ENCODE measurements around the gene ABCD1. TPM values are rescaled to one million over a fixed set of nuclear protein-coding genes. Genes with fewer than 3 reads are reported as not detected.

Gene ABCD1
- total and polyA plus RNA-seq, 10 of the 15 experiments (the other 5 are each of a cell fraction or from before 2014, with no cell fraction given), result 0.13 to 6.5 (median 1.4) TPM

- in situ Hi-C loops (cut with MboI), result no loop called here
- DNase-seq (ENCODE audit: low read depth, low spot score), result no peak
- ChIA-PET RAD21 (ENCODE audit: unreplicated experiment) (no interaction called here), SMC1A (ENCODE audit: uncharacterized antibody, unreplicated experiment) (no interaction called here), POLR2A (no interaction called here), CTCF (no interaction called here)
- TF ChIP-seq BHLHE40 (IDR thresholded peaks at IDR 0.05; ENCODE audit: borderline replicate concordance in 1 of 2, low read depth in 2 of 2, low read length in 1 of 2), result no peak
- TF ChIP-seq SREBF2 (IDR thresholded peaks at IDR 0.05; ENCODE audit: low read length), result no peak
- TF ChIP-seq SMC3 (IDR thresholded peaks at IDR 0.05; ENCODE audit: borderline replicate concordance, low read length), result no peak
- no peak for TF ChIP-seq NBN (IDR thresholded peaks at IDR 0.05)
- no peak for TF ChIP-seq CEBPB (IDR thresholded peaks at IDR 0.05; ENCODE audit: borderline replicate concordance in 1 of 2, low read depth in 2 of 2, low read length in 2 of 2)
- no peak for TF ChIP-seq IKZF1 (conservative IDR thresholded peaks at IDR 0.05)
- TF ChIP-seq POU2F2 (IDR thresholded peaks at IDR 0.05; ENCODE audit: borderline replicate concordance, low read depth, low read length), result no peak
- TF ChIP-seq, protein P1, sequence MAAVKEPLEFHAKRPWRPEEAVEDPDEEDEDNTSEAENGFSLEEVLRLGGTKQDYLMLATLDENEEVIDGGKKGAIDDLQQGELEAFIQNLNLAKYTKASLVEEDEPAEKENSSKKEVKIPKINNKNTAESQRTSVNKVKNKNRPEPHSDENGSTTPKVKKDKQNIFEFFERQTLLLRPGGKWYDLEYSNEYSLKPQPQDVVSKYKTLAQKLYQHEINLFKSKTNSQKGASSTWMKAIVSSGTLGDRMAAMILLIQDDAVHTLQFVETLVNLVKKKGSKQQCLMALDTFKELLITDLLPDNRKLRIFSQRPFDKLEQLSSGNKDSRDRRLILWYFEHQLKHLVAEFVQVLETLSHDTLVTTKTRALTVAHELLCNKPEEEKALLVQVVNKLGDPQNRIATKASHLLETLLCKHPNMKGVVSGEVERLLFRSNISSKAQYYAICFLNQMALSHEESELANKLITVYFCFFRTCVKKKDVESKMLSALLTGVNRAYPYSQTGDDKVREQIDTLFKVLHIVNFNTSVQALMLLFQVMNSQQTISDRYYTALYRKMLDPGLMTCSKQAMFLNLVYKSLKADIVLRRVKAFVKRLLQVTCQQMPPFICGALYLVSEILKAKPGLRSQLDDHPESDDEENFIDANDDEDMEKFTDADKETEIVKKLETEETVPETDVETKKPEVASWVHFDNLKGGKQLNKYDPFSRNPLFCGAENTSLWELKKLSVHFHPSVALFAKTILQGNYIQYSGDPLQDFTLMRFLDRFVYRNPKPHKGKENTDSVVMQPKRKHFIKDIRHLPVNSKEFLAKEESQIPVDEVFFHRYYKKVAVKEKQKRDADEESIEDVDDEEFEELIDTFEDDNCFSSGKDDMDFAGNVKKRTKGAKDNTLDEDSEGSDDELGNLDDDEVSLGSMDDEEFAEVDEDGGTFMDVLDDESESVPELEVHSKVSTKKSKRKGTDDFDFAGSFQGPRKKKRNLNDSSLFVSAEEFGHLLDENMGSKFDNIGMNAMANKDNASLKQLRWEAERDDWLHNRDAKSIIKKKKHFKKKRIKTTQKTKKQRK (IDR thresholded peaks at IDR 0.05; ENCODE audit: low read depth, low read length), result no peak
- no peak for TF ChIP-seq ESRRA (IDR thresholded peaks at IDR 0.05; ENCODE audit: low read length)
- TF ChIP-seq NR2F1 (conservative IDR thresholded peaks at IDR 0.05), result no peak
- no peak for TF ChIP-seq GABPA (IDR thresholded peaks at IDR 0.05; ENCODE audit: low read depth)
- TF ChIP-seq NRF1 (conservative IDR thresholded peaks at IDR 0.05; ENCODE audit: low read depth, low read length), result no peak
- TF ChIP-seq, protein P2, sequence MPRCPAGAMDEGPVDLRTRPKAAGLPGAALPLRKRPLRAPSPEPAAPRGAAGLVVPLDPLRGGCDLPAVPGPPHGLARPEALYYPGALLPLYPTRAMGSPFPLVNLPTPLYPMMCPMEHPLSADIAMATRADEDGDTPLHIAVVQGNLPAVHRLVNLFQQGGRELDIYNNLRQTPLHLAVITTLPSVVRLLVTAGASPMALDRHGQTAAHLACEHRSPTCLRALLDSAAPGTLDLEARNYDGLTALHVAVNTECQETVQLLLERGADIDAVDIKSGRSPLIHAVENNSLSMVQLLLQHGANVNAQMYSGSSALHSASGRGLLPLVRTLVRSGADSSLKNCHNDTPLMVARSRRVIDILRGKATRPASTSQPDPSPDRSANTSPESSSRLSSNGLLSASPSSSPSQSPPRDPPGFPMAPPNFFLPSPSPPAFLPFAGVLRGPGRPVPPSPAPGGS (IDR thresholded peaks at IDR 0.05; ENCODE audit: borderline replicate concordance, insufficient read depth, low read depth, low read length, poor library complexity, severe bottlenecking), result no peak
- TF ChIP-seq YBX1 (IDR thresholded peaks at IDR 0.05), result no peak
- TF ChIP-seq FOXM1 (IDR thresholded peaks at IDR 0.05; ENCODE audit: low read depth, low read length), result no peak
- H3K79me2 ChIP-seq (ENCODE audit: control insufficient read depth, insufficient read depth, low read length), result no peaks in the 10 kb centered on the region
- intact Hi-C loops (cut with micrococcal nuclease; ENCODE audit: unreplicated experiment), result no loop called here
- no peaks in the 10 kb centered on the region for H4K20me1 ChIP-seq (ENCODE audit: control insufficient read depth, insufficient read depth)
- no peaks in the 10 kb centered on the region for H3K9me3 ChIP-seq (replicated peaks; ENCODE audit: control insufficient read depth, insufficient read depth, low read length)
- H3K27me3 ChIP-seq (replicated peaks in 1 of 2; ENCODE audit: control insufficient read depth in 2 of 2, insufficient read depth in 2 of 2, low read length in 1 of 2), result no peaks in the 10 kb centered on the region
- no peak overlapping the region for H3K9ac ChIP-seq (ENCODE audit: control insufficient read depth, insufficient read depth, low read length)
- H2AFZ ChIP-seq (ENCODE audit: control insufficient read depth, low read depth, low read length), result no peak overlapping the region
- H3K27ac ChIP-seq (ENCODE audit: control insufficient read depth, insufficient read depth), result no peak overlapping the region
- peaks cover 0 to 2% of the 10 kb centered on the region in 2 experiments; a peak in 2 of 4 replicates for H3K36me3 ChIP-seq (ENCODE audit: control insufficient read depth in 2 of 2, insufficient read depth in 2 of 2, low read length in 1 of 2)
- no TSS peak for BruUV-seq (replicated peaks)
- no peak for FAIRE-seq
- WGBS (ENCODE audit: insufficient coverage, insufficient replicate concordance, low lambda C conversion rate, missing lambda C conversion rate), result 59% methylated on average over 23 of the region's 23 CpGs
- H3K4me1 ChIP-seq (ENCODE audit: control insufficient read depth, insufficient read depth, low read length), result no peaks in the 10 kb centered on the region
- ATAC-seq, result no peak
- no peak overlapping the region for H3K4me3 ChIP-seq
- no peak overlapping the region for H3K4me2 ChIP-seq (ENCODE audit: control insufficient read depth, insufficient read depth)
These were observed 22.2 kb upstream of the ABCD1 start for GRCh38 chrX:153702336-153703035.
